Activated B cell treated with CpG ODN at 0.5 μM for 24 hours (primary cell): ENCODE data around the gene SP110. TPM values are rescaled to one million over a fixed set of nuclear protein-coding genes. Genes with fewer than 3 reads are reported as not detected.

Experiments used
- total RNA-seq: library from RNA; stranded (reverse); gene quantifications from 2 replicates; pipeline ENCODE4 v1.2.3, GENCODE V29; 2022

Gene SP110
- total RNA-seq, 1 donor from 2014 or later, result 147 TPM

Other genes with a start within 250 kb of the SP110 start
- gene SLC16A14, start 151.1 kb downstream of the SP110 start, total RNA-seq, result 2.9 and 3.7 TPM in 2 replicates
- 295 and 330 TPM in 2 replicates for gene SP140, start 5.8 kb upstream of the SP110 start, total RNA-seq
- gene SP140L, start 107.2 kb upstream of the SP110 start, total RNA-seq, result 106 and 112 TPM in 2 replicates
- 369 and 433 TPM in 2 replicates for gene SP100, start 196.2 kb upstream of the SP110 start, total RNA-seq